Measurements from ENCODE around the gene MLYCD.

Gene MLYCD

DNA sequence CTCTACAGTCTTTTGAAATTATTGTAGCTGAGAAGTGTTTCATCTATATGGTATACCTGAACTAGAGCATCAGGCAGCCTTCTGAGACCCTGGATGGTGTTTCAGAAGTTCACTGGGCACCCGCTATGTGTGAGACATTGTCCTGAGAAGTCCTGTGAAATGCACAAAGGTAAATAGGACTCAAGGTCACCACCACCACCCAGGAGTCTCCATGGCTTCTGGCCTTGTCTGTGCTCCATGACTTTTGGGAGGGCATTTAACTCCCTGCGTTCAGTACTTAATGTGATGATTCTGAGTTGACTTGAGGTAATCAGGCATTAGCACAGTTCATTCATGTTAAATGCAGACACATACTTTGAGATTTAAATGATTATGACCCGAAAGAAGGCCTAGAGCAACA lies 1.1 kb downstream of the MLYCD start:
- DNase-seq, result no peak

DNA sequence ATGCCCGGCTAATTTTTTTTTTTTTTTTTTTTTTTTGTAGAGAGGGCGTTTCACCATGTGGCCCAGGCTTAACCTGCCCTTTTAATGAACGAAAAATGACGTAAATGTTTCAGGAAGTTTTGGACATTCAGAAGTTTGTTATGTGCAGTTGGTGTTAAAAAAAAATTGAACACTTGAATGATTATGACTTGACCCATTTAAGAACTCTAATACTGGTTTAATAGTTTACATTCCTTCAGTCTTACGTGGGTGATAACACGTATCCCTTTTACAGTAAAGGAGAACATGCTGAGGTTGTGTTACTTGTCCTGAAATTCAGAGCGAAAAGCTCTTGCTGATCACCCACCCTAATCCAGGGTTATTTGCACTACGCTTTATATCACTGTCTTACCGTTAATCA lies 1.7 kb downstream of the MLYCD start:
- DNase-seq, result no peak

DNA sequence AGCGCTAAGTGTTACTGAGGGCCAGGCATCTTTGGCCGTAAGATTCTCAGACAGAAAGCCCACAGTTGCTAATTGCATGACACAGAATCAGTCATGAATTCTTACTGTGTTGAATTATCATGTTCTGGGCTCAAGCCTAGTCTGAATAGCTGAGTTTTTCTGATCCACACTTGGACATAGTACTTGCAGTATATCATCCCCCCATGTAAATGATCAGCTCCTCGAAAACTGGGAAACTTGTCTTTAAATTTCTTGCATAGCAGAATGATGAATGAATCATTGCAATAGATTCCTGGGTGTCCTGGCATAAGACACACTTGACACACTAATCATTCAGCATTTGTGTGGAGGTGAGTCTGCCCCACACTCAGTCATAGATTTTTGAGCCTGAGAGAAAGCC lies 2.2 kb downstream of the MLYCD start:
- no peak for DNase-seq

DNA sequence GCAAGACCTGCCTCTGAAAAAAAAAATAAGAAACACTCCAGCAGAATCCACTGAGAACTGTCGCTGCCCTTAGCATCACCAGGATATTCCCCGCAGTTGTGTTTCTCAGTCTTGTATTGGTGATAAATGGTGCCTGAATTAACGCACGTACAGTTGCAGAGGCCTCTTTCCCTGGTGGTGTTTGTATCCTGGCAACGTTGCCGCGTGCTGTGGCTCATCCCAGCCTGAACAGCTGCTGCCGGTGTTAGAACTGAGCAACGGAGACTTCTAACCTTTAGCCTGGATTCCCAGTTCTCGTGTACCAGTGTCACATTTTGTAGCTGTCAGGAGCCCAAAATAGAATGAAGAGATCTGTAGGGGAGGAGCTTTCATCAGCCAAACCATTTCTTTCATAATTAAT lies 4.8 kb downstream of the MLYCD start:
- no peak for DNase-seq

DNA sequence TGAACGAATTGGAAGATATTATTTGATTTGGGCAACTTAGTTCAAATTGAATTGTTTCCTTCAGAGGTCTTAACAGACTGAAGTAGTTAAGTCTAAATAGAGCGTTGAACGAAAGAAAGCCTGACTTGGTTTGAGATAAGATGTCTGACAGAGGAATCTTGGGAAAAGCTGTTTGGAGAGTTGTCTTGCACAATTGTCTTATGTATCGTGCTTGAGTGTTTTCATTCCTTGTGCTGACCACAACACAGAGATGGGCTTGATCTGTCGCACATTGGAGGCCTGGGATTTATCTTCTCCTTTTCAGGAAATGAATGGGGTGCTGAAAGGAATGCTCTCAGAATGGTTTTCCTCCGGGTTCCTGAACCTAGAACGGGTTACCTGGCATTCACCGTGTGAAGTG lies 7.8 kb downstream of the MLYCD start:
- DNase-seq, result no peak

DNA sequence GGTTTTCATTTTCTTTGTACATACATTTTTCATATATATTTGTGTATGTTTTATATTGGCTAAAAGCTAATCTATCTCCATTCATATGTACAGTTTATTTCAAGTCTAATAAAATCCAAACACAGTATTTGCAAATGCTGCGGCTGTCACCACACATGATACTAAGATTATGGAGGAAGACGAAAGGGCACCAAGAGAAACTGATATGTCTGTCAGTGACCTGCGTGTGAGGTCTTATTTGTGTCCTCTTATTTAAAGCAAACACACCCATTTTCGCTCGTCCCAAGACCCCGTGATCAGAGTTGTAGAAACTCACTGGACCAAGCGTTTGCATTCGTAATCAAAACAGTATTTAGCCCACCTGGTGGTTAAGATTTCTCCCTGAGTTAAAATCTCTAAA lies 8.2 kb downstream of the MLYCD start:
- DNase-seq, result no peak

DNA sequence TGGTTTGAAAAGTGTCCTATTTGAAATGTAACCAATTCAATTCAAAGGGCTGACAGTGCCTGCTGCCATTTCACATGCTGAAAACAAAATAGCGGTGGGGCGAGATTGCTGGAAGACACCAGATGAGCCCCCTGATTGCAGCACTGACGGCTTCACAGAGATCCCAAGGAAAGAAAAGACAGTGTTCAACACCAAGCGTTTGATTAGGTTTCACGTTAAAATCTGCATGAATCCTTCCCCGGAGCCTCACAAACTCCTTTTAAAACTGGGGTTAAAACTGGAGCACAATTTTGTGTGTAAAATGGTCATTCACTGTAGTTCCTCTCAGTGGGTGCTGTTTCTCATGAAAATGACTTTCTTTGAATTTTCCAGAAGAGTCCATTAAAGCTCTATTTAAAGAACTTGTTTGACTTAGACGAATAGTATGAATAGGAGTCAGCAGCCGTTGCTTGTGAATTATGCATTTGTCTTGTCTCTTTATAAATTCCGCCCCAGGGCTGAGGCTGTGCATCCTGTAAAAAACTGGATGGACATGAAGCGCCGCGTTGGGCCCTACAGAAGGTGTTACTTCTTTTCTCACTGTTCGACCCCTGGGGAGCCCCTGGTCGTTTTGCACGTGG lies 8.8 kb downstream of the MLYCD start:
- no peak for DNase-seq

DNA sequence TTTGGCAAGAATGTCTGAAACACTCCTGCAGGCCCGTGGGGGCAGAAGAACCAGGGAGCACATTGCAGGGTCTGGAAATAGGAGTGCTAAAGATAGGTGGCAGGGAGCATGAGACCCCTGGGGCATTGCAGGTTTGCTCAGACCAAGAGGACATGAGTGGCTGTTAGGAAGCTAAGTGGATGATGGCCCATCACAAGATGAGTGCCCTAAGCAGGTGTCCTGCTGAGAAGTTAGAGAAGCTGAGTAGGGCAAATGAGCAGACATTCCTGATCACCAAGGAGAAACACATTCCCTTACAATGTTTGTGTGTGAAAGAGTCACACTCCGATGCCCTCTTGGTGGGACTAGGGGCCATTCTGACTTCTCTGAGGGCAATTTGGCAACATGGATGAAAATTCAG lies 9.9 kb downstream of the MLYCD start:
- no peak for DNase-seq

DNA sequence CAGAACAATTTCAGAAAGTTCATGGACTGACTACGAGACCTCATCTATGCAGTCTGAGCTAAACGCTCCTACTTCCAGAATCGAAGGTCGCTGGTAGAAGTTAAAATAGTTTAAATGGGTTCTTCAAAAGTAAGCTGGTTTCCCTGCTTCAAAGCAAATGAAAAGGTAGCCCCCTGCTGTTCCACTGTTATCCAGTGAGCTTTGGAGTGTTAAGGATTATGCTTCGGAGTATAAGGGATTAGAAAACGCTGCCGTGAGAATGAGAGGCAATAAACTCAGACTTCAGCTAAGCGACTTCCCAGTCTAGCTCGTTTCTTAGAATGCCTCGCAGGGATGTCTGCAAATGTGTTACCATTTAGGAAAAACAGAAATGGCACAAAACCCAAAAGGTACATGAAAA lies 12.4 kb downstream of the MLYCD start:
- DNase-seq, result no peak

DNA sequence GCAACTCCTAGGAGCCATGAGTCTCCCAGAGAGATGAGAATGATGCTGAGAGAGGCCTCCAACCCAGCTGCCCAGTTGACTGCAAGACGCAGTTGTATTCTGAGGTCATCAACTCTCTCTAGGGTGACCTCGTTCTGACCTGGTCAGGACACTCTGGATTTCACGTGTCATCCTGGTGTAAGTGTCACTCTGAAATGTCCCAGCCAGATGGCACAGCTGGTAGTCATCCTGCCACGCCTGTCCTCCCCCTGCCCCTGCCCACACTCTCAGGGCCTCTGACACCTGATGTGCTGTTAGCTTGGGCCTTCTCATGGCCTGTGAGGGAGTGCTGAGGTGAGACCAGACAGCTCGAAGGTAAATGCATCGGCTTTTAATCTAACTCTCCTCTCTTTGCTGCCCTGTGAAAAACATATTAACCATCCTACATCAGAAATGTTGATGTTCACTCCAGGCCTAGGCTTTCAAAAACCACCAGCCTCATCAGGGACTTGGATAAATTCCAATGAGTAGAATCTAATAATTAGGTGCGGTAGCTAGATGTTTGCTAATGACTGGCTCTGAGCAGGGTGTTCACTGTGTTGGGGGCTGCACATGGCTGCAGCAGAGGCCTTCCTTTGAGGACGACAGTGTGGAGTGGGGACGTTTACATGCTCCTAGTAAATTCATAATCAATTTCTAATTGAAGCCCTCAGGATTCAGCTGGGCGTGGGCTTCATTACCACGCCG lies 13.8 kb downstream of the MLYCD start:
- DNase-seq, result no peak

DNA sequence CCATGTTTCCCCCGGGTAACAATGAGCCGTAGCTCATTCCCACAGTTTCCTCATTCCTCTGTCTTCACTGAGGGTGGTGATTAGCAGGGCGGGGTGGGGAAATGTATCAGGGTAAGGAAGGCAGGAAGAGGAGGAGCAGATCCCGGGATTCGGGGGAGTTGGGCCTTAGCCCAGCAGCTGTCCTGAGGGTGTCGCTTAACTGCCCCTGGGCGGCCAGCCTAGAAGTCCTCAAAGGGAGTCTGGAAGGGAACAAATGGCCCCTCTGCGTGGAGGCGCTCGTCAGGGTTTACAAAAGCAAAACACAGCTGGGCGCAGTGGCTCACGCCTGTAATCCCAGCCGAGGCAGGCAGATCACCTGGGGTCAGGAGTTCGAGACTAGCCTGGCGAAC lies 14.3 kb downstream of the MLYCD start:
- no peak for DNase-seq

DNA sequence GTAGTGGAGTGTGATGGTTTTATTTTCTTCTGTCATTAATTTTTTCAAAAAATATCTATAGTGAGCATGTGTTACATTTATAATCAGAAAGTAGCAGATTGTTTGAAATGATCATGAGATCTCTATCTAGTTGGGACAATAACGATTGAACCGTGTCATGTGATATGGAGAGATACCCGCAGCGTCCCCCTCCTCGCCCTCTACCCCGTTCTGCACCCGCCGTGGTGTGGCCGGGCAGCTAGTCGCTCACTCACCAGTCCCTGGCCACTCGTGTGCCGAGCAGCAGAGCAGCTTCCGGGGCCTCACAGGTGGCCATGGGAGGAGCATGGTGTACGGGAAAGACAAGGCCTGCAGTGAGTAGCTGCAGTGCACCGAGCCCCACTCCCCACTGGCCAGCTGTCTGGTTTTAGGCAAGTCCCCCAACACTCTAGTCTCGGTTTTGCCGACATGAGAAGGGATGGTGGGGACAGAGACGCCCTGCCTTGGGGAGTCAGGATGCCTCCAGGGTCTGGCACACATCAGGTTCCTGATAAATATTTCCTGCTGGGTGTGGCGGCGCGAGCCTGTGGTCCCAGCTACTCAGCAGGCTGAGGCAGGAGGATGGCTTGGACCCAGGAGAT lies 15.3 kb downstream of the MLYCD start:
- no peak for DNase-seq

DNA sequence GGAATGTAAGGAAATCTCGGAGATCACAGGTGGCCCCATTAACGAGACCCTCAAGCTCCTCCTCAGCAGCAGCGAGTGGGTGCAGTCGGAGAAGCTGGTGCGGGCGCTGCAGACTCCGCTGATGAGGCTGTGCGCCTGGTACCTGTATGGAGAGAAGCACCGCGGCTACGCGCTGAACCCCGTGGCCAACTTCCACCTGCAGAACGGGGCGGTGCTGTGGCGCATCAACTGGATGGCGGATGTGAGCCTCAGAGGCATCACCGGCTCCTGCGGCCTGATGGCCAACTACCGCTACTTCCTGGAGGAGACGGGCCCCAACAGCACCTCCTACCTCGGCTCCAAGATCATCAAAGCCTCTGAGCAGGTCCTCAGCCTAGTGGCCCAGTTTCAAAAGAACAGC lies 16.2 kb downstream of the MLYCD start:
- no peak for DNase-seq

DNA sequence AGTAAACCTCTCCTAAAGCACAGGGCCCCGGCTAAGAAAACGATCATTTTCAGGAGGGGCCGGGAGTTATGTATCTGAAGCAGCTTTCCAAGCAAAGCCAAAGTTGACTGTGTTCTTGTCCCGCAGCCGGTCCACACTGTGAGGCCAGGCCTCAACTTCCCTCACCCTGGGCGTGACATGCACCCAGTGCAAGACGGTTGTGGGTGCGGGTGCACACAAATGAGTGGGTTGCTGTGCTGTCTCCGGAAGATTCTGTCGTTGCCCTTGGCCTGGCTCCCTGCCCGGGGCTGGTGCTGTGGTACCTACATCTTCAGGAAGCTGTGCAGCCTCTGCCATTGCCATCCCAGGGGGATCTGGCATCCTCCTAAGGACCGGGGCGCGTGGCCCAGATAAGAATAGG lies 16.6 kb downstream of the MLYCD start:
- DNase-seq, result no peak

DNA sequence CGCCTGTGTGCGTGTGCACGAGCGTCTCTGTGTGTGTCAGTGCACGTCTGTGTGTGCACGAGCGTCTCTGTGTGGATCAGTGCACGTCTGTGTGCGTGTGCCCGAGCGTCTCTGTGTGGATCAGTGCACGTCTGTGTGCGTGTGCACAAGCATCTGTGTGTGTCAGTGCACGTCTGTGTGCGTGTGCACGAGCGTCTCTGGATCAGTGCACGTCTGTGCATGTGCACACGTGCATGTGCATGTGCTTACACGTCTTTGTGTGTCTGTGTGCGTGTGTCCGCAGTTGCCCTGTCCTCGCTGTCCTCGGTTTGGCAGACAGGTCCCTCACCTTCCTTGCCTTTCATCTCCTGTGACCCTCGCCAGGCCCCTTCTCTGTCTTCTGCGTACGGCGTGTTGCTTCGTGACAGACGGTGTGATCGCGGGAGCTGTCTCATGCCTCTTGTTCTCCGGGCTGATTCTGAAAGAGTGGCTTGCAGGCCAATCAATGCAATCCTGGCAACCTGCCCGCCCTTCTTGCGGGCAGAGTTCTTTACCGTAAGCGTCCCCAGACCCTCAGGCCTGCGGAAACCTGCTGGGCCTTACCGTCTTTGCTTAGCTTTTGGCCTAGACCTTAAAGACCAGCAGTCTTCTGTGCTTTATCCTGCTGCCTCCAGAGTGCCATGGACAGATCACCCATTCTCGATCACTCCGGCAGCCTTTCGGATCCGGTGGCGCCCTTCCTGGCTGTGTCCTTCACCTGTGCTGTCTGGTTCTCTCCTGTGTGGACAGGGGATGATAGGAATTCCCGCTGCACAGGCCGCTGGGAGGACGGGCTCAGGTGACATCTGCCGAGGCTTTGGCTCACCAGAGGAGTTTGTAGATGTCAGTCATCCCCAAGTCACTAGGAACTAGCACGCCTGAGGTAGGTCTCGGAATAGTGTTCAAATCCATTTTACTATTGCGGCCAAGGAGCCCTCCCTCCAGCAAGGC lies 18.5 kb downstream of the MLYCD start:
- DNase-seq, result no peak

DNA sequence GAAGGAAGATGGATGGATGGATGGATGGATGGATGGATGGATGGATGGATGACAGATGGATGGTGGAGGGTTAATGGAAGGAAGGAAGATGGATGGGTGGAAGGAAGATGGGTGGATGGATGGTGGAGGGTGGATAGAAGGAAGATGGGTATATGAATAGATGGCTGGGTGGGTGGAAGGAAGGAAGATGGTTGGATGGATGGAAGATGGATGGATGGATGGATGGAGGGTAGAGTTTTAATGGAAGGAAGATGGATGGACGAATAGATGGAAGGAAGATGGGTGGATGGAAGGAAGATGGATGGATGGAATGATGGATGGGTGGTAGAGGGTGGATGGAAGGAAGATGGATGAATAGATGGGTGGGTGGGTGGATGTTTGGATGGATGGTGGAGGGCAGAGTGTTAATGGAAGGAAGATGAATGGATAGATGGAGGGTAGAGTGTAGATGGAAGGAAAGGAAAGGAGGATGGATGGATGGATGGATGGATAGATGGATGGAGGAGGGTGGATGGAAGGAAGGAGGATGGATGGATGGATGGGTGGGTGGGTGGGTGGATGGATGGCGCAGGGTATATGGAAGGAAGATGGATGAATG lies 22.1 kb downstream of the MLYCD start:
- no peak for DNase-seq

DNA sequence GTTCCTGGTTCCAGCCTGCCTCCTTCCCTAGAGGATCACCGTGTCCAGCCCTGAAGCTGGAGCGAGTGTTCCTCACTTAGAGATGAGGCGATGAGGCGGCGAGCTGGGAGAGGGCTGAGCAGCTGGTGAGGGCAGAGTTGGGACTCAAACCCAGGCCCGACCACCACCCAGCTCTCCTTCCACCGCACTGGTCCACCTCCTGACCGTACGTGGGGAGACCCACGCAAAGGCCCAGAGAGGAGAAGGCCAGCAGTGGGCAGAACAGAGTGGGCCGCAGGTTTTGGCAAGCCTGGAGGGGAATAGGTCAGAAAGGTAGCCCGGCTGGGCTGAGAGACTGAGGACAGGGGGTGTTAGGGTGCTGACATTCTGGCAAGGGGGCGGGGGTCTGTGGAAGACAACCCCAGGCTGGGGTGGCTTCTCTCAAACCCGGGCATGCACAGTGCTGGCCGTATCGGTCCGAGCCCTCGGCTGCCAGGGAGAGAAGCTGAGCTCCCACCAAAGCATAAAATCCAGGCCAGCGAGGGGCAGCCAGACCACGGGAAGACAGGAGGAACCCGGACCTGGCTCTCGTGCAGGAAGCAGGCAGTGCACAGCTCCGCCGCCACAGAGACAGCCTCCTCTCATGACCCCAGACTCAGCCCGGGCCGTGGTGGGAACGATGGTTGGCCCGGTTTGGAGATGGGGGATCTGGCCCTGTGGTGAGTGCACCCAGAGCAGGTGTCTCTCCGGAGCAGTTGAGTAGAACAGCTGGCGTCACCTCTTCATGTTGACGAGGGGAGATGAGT lies 24.9 kb downstream of the MLYCD start:
- DNase-seq, result peak; percentile 7

DNA sequence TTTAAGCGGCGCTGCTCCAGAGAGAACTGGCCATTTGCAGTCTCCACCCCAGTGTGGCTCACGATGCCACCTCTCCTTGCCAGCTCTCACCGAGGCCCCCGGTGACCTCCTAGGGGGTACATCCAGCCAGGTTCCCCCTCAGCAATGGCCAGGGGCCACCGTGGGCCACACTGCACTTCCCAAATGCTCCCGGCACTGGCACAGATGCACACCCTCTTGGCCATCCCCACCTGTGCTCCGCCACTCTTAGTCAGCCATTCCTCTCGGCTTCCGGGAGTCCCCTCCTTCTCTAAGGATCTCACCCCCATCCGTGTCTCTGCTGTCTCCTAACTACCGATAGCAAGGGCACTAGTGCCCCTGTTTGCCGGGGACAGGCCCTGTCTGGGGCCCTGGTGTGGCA lies 25.8 kb downstream of the MLYCD start:
- DNase-seq, result no peak

DNA sequence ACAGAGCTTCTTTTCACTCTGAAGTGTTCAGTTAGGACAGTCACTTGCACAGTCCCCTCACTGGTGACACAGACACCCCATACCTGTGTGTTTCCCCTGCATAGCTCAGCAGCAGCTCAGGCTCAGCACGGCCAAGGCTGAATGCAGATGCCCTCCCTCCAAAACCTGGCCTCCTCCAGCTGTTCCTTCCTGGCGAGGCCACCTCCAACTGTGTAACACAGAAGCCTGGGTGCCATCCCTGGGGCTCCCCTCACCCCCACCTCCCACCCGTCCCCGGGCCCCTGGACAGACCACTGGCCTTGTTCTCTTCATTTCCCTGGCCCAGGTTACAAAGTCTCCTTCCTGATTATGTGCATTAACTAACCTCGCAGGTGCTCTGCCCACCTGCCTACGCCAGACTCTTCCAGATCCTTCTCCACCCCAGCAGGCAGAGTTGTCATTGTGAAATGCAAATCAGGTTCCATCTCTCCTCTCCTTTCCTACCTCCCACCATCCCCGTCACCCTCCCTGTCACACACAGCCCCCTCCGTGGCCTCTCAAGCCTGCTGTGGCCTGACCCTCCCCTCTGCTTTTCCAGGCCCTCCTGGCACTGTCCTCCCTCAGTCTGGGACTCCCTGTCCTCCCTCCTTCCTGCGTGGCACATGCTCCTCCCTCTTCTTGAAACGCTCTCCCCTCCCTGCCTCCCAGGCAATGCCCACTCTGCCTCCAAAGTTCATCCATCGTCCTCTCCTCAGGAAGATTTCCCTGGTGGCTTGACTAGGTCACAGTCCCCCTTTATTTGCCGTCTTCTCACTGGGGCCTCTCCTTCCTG lies 26.4 kb downstream of the MLYCD start:
- DNase-seq, result no peak

DNA sequence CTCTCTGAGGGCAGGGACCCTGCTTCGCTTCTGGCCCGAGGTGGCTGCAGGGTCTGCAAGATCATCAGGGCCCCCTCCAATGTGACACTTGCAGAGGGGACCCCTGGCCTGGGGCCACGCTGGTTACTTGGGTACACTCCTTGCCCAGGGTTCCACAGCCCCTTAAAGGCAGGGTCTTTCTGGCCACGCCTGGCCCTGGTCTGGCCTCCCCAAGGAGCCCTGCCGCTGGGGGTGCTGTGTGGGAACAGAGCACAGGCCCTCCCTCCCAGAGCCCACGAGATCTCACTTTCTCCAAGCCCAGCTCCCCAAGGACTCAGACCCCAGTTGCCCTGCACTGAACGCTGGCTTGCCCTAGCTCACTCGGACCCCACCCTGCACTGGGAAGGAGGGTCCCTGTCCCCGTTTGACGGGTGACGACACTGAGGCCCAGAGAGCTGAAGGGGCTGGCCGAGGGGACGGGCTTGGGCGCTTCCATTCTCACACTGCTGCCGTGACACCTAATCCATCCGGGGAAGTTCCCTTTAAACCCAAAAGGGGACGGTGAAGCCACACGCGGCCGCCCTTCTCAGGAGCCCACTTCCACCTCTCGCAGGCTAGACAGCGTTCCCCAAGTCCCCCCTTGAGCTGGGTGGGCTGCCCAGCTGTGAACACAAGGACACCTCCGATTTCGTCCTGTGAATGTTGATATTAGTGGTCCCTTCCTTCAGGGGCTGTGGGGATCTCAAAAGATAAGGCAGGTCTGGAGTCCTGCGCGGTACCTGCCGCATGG lies 27.2 kb downstream of the MLYCD start:
- no peak for DNase-seq

Measured in DMS79 treated with DMSO at 0.1 percent for 48 hours (cell line).